K562 (cell line): ENCODE results near the gene RBMS1. TPM values are rescaled to one million over a fixed set of nuclear protein-coding genes. Genes with fewer than 3 reads are reported as not detected.

Experiments
- ATAC-seq: fragments of 200-7000 bp; cut with Tn5 transposase; 3 replicates; pipeline ENCODE4 v1.9.1; 2020; ENCODE audit warnings: moderate library complexity
- BruUV-seq: library from RNA; stranded (reverse); fragments of 400-500 nt; replicated peaks from 2 replicates; lab custom pipeline; 2021; lab: Mats Ljungman, UMichigan
- CTCF ChIA-PET: fragments of 300-600 bp; formaldehyde crosslinking; extraction: SDS; loops from one replicate; lab custom pipeline; 2021; ENCODE audit warnings: low intra/inter-chr PET ratio; lab: Yijun Ruan, JAX
- POLR2A ChIA-PET: fragments of 300-600, 350-650 bp; sonication (Branson Sonifier 250); formaldehyde crosslinking; extraction: SDS; loops from one replicate; lab custom pipeline; 2021; ENCODE audit warnings: antibody characterized with exemption, inconsistent platforms; lab: Yijun Ruan, JAX
- DNase-seq, 4 experiments: peaks; one replicate each; pipeline versions ENCODE4 v3.0.0 to v3.0.0-alpha.2; 2011 to 2018; ENCODE audit warnings: low spot score in 3 of 4, mixed read lengths in 3 of 4; ENCODE audit errors: extremely low read depth in 1 of 4
- FAIRE-seq: peaks from 2 replicates; lab custom pipeline; 2011; peaks lifted over from hg19 to GRCh38; lab: Jason Lieb, UNC
- H2AFZ ChIP-seq: 2 replicates; pipeline ENCODE4 v1.6.0; 2011; ENCODE audit warnings: low read depth, low read length, control low read depth, inconsistent platforms
- H3K27ac ChIP-seq: fragments of 200-600 bp; 3 replicates; pipeline ENCODE4 v1.8.0; 2011; ENCODE audit warnings: low read depth, mild to moderate bottlenecking, control low read depth, inconsistent platforms, low read length, moderate library complexity, mixed read lengths; ENCODE audit errors: extremely low read depth
- H3K27me3 ChIP-seq, 2 experiments: fragments of 300-600 bp in 1 of 2; 2 replicates in 1 of 2; 3 replicates in 1 of 2; pipeline versions ENCODE4 v1.6.0 to v1.8.0; 2011; ENCODE audit warnings: inconsistent platforms in 2 of 2, low read length in 2 of 2, mild to moderate bottlenecking in 1 of 2, mixed read lengths in 1 of 2, moderate library complexity in 1 of 2; ENCODE audit not compliant: control insufficient read depth in 2 of 2, insufficient read depth in 2 of 2
- H3K36me3 ChIP-seq: fragments of 300-600 bp; 3 replicates; pipeline ENCODE4 v1.8.0; 2011; ENCODE audit warnings: mild to moderate bottlenecking, low read length, inconsistent platforms; ENCODE audit not compliant: control insufficient read depth, insufficient read depth
- H3K4me1 ChIP-seq, 2 experiments: fragments of 200-600 bp in 1 of 2; replicated peaks in 1 of 2; 2 replicates in 1 of 2; 3 replicates in 1 of 2; pipeline versions ENCODE4 v1.5.1 to v1.8.0; 2011; ENCODE audit warnings: inconsistent platforms in 2 of 2, low read length in 2 of 2, mild to moderate bottlenecking in 1 of 2, mixed read lengths in 1 of 2, moderate library complexity in 1 of 2; ENCODE audit not compliant: control insufficient read depth in 2 of 2, insufficient read depth in 2 of 2
- H3K4me2 ChIP-seq: 2 replicates; pipeline ENCODE4 v1.6.1; 2011; ENCODE audit warnings: low read length, control low read depth, inconsistent platforms, mixed read lengths; ENCODE audit not compliant: insufficient read depth
- H3K4me3 ChIP-seq: fragments of 200-600 bp; sonication (generic), shearing (Covaris generic); 2 replicates; pipeline ENCODE4 v1.5.1; 2016; ENCODE audit warnings: control low read depth, inconsistent platforms
- H3K79me2 ChIP-seq: fragments of 200-600 bp; 3 replicates; pipeline ENCODE4 v1.8.0; 2011; ENCODE audit warnings: low read length, inconsistent platforms; ENCODE audit not compliant: control insufficient read depth, insufficient read depth
- H3K9ac ChIP-seq, 2 experiments: 2 replicates each; pipeline versions ENCODE4 v1.6.0 to v1.6.1; 2011; ENCODE audit warnings: low read depth in 2 of 2, low read length in 2 of 2, control low read depth in 1 of 2, inconsistent platforms in 1 of 2, mild to moderate bottlenecking in 1 of 2, mixed read lengths in 1 of 2; ENCODE audit not compliant: insufficient read depth in 1 of 2
- H3K9me1 ChIP-seq: one replicate; pipeline ENCODE4 v1.6.0; 2011; ENCODE audit warnings: inconsistent platforms, mild to moderate bottlenecking, low read length, moderate library complexity; ENCODE audit not compliant: control insufficient read depth, insufficient read depth
- H3K9me3 ChIP-seq: replicated peaks from 2 replicates; pipeline ENCODE4 v1.5.1; 2011; ENCODE audit warnings: low read depth, low read length, inconsistent platforms; ENCODE audit not compliant: control insufficient read depth, insufficient read depth
- H4K20me1 ChIP-seq: replicated peaks from 2 replicates; pipeline ENCODE4 v1.6.1; 2011; ENCODE audit warnings: low read length, inconsistent platforms, mixed read lengths; ENCODE audit not compliant: control insufficient read depth, insufficient read depth
- C11orf30 ChIP-seq: fragments of 450-650 bp; IDR thresholded peaks from 2 replicates; pipeline ENCODE4 v1.6.1; 2016; ENCODE audit warnings: low read depth, mild to moderate bottlenecking
- E2F4 ChIP-seq: sonication (generic); formaldehyde crosslinking; IDR thresholded peaks from 2 replicates; pipeline ENCODE4 v1.8.0; 2022; ENCODE audit warnings: mild to moderate bottlenecking, low read depth, missing genetic modification reagents
- FOXJ2 ChIP-seq: fragments of 200-800 bp; sonication (Bioruptor generic); IDR thresholded peaks from 2 replicates; pipeline ENCODE4 v1.6.1; 2016; ENCODE audit warnings: missing genetic modification characterization, missing compliant biosample characterization
- HDAC1 ChIP-seq, 2 experiments: fragments of 450-650 bp; IDR thresholded peaks; 2 replicates each; pipeline ENCODE4 v1.6.1; 2016 to 2017; ENCODE audit warnings: inconsistent platforms in 1 of 2, mild to moderate bottlenecking in 1 of 2, moderate library complexity in 1 of 2
- KLF13 ChIP-seq: fragments of 450-650 bp; IDR thresholded peaks from 2 replicates; pipeline ENCODE4 v1.6.1; 2016; ENCODE audit warnings: missing genetic modification characterization, low read depth, mild to moderate bottlenecking, missing compliant biosample characterization, moderate library complexity, borderline replicate concordance
- NELFE ChIP-seq: IDR thresholded peaks from 2 replicates; pipeline ENCODE4 v1.6.1; 2011; ENCODE audit warnings: mild to moderate bottlenecking; ENCODE audit not compliant: insufficient read depth, insufficient read length
- NFRKB ChIP-seq: fragments of 450-650 bp; IDR thresholded peaks from 2 replicates; pipeline ENCODE4 v1.6.1; 2016; ENCODE audit warnings: low read depth
- POLR2AphosphoS5 ChIP-seq: IDR thresholded peaks from 2 replicates; pipeline ENCODE4 v1.6.1; 2011; ENCODE audit warnings: mild to moderate bottlenecking, low read depth, low read length, moderate library complexity; ENCODE audit not compliant: control insufficient read depth, insufficient read depth
- PPARD ChIP-seq: fragments of 250-450 bp; sonication (Bioruptor Pico); IDR thresholded peaks from 2 replicates; pipeline ENCODE4 v1.8.0; 2022; ENCODE audit warnings: inconsistent platforms, mild to moderate bottlenecking, moderate library complexity
- RBM34 ChIP-seq: fragments of 200-400 bp; formaldehyde crosslinking; IDR thresholded peaks from 2 replicates; pipeline ENCODE4 v1.6.1; 2018; ENCODE audit warnings: low read length, borderline replicate concordance; ENCODE audit not compliant: insufficient read depth
- RFX7 ChIP-seq: fragments of 250-450 bp; sonication (Bioruptor Pico); IDR thresholded peaks from 2 replicates; pipeline ENCODE4 v1.5.1; 2021; ENCODE audit warnings: mild to moderate bottlenecking
- TFAM ChIP-seq: fragments of 250-450 bp; sonication (Bioruptor Pico); conservative IDR thresholded peaks from 2 replicates; pipeline ENCODE4 v1.5.0; 2021; ENCODE audit warnings: mild to moderate bottlenecking, moderate library complexity
- THRB ChIP-seq: fragments of 450-650 bp; formaldehyde crosslinking; conservative IDR thresholded peaks from 2 replicates; pipeline ENCODE4 v1.4.0; 2022; ENCODE audit warnings: mild to moderate bottlenecking, missing genetic modification characterization
- ZNF134 ChIP-seq: fragments of 250-450 bp; sonication (Bioruptor Pico); conservative IDR thresholded peaks from 2 replicates; pipeline ENCODE4 v1.4.0; 2020
- WGBS: fragments of 100-300 bp; shearing (Covaris generic); methylation state at CpG from one replicate; pipeline ENCODE4 v1.1.6; 2016; ENCODE audit warnings: low coverage, mixed read lengths; ENCODE audit not compliant: insufficient coverage; ENCODE audit errors: missing lambda C conversion rate; 5-methylcytosine and 5-hydroxymethylcytosine counted together
- in situ Hi-C: fragments of 300-500 bp; cut with MboI; formaldehyde crosslinking; loops from 4 replicates; pipeline ENCODE4 v1.15.0; 2018; ENCODE audit warnings: inconsistent platforms, mixed read lengths
- intact Hi-C: fragments of 100-400 bp; cut with micrococcal nuclease; formaldehyde crosslinking; loops from 2 replicates; pipeline ENCODE4 v1.14.2; 2022
- polyA plus RNA-seq, 8 experiments: library from polyadenylated mRNA; depleted of rRNA in 4 of 8; stranded (reverse) in 5 of 8; unstranded in 3 of 8; fragments of >200 nt; fragmentation: Nextera tagmentation in 2 of 8; fragmentation: Illumina TruSeq in 1 of 8; extraction: Ambion mirVana in 2 of 8; extraction: Trizol in 1 of 8; gene quantifications; 2 replicates each; pipeline versions ENCODE4 v1.2.1 to v1.2.3, GENCODE V29; 2011 to 2014; ENCODE audit warnings: inconsistent platforms in 1 of 8, missing spikeins in 1 of 8
- total RNA-seq, 7 experiments: library from RNA; depleted of rRNA in 6 of 7; stranded (reverse); fragments of >200 nt in 6 of 7; fragmentation: Illumina TruSeq in 2 of 7; extraction: Trizol in 2 of 7; gene quantifications; 2 replicates each; pipeline versions ENCODE4 v1.2.1 to v1.2.3, GENCODE V29; 2011 to 2021; ENCODE audit warnings: low replicate concordance in 1 of 7

RBMS1 gene
- total and polyA plus RNA-seq, 9 of the 15 experiments (the other 6 are each of a cell fraction or from before 2014, with no cell fraction given), result 0.04 to 0.31 (median 0.09) TPM; not detected in 6

GRCh38 chr2:160238392-160238791, 255.2 kb downstream of the RBMS1 start:
- TF ChIP-seq KLF13 (no peak), E2F4 (no peak), ZNF134 (CRISPR knock-in tag) (no peak), NELFE (no peak), HDAC1 (IDR thresholded peaks at IDR 0.05) (no peak), PPARD (CRISPR knock-in tag) (no peak), POLR2AphosphoS5 (no peak), RFX7 (CRISPR knock-in tag) (no peak), C11orf30 (no peak), THRB (CRISPR knock-in tag) (no peak), RBM34 (no peak), FOXJ2 (tag) (no peak), NFRKB (no peak), TFAM (CRISPR knock-in tag) (no peak)
- TF ChIP-seq, all 486 proteins: peak for 0
- Histone ChIP-seq H3K9me1 (no peaks in the 10 kb centered on the region), H3K9me3 (no peaks in the 10 kb centered on the region), H4K20me1 (no peaks in the 10 kb centered on the region), H3K4me2 (no peak overlapping the region), H3K27me3 (no peaks in the 10 kb centered on the region), H3K36me3 (no peaks in the 10 kb centered on the region), H3K4me1 (no peaks in the 10 kb centered on the region), H3K4me3 (no peak overlapping the region), H2AFZ (no peak overlapping the region), H3K27ac (no peak overlapping the region), H3K9ac (no peak overlapping the region), H3K79me2 (no peaks in the 10 kb centered on the region)
- DNase-seq (no peak), ATAC-seq (no peak), FAIRE-seq (no peak)
- 0% methylated on average over 4 of the region's 4 CpGs for WGBS
- in situ Hi-C loops (no loop called here), intact Hi-C loops (no loop called here)
- ChIA-PET CTCF (no interaction called here), POLR2A (interaction anchor here (0.8 kb wide), 1 partner anchor 13 kb away, joined by 3 read pairs; no protein-coding TSS in a partner anchor)
- BruUV-seq, result no TSS peak
